Measurements from ENCODE around the gene SLC43A3. TPM values are rescaled to one million over a fixed set of nuclear protein-coding genes. Genes with fewer than 3 reads are reported as not detected.

Gene SLC43A3
- total and polyA plus RNA-seq, 2 of the 4 experiments (the other 2 are of a cell fraction) = 12.7 to 21.1 TPM

- H3K27me3 ChIP-seq (ENCODE audit: control insufficient read depth, insufficient read depth, low read length) = peaks cover 46% of the 10 kb centered on the region
- no peaks in the 10 kb centered on the region for H3K9me1 ChIP-seq (ENCODE audit: insufficient read depth, low read length)
- no peaks in the 10 kb centered on the region for H3K79me1 ChIP-seq (ENCODE audit: low read depth in 1 of 2, low read length in 2 of 2)
- no peaks in the 10 kb centered on the region for H3K9me3 ChIP-seq (ENCODE audit: control insufficient read depth, insufficient read depth, low read length)
- POLR2A ChIA-PET (ENCODE audit: unreplicated experiment) = no interaction called here
- H3K18ac ChIP-seq (ENCODE audit: low read depth, low read length) = no peak overlapping the region
- intact Hi-C loops (cut with micrococcal nuclease) = no loop called here
- H3K23ac ChIP-seq (ENCODE audit: low read depth, low read length) = no peak overlapping the region
- WGBS, 2 experiments (ENCODE audit: extremely low coverage in 2 of 2, insufficient read length in 1 of 2) = no CpG with 5 or more reads among the region's 5 CpGs
- TF ChIP-seq MAZ (IDR thresholded peaks at IDR 0.05; ENCODE audit: borderline replicate concordance, low read depth, low read length) (no peak), ELK1 (IDR thresholded peaks at IDR 0.05; ENCODE audit: borderline replicate concordance, low read depth, low read length) (no peak), NFE2L2 (IDR thresholded peaks at IDR 0.05; ENCODE audit: low read depth, low read length) (no peak), SMC3 (IDR thresholded peaks at IDR 0.05; ENCODE audit: low read depth, low read length) (no peak), CEBPB (IDR thresholded peaks at IDR 0.05; ENCODE audit: low read depth, low read length) (no peak), BHLHE40 (IDR thresholded peaks at IDR 0.05; ENCODE audit: low read depth, low read length) (no peak), RAD21 (IDR thresholded peaks at IDR 0.05; ENCODE audit: low read length) (no peak), FOS (IDR thresholded peaks at IDR 0.05; ENCODE audit: low read depth, low read length) (no peak), MXI1 (IDR thresholded peaks at IDR 0.05; ENCODE audit: borderline replicate concordance, low read depth, low read length) (no peak), CTCF (conservative IDR thresholded peaks at IDR 0.05; ENCODE audit: low read depth, low read length) (no peak), USF2 (IDR thresholded peaks at IDR 0.05; ENCODE audit: low read depth, low read length) (no peak), POLR2A (IDR thresholded peaks at IDR 0.05; ENCODE audit: low read depth, low read length) (no peak), RCOR1 (IDR thresholded peaks at IDR 0.05; ENCODE audit: insufficient replicate concordance, low read length) (no peak), CHD1 (IDR thresholded peaks at IDR 0.05; ENCODE audit: low read depth, low read length) (no peak)
- no peak overlapping the region for H3K56ac ChIP-seq (ENCODE audit: extremely low read depth, insufficient read depth, low read length)
- H2AK5ac ChIP-seq (ENCODE audit: low read depth, low read length) = no peak overlapping the region
- H4K5ac ChIP-seq (ENCODE audit: low read depth, low read length) = no peak overlapping the region
- no peak overlapping the region for H3K4me3 ChIP-seq (ENCODE audit: insufficient read depth, low read depth, low read length)
- ATAC-seq (ENCODE audit: low read depth) (no peak), DNase-seq (no peak)
- H3K4me2 ChIP-seq (ENCODE audit: low read depth, low read length) = no peak overlapping the region
- no peaks in the 10 kb centered on the region for H3K36me3 ChIP-seq (ENCODE audit: control insufficient read depth, insufficient read depth, low read length)
- H2BK5ac ChIP-seq (ENCODE audit: low read depth, low read length, poor library complexity, severe bottlenecking) = no peak overlapping the region
- H3K27ac ChIP-seq (ENCODE audit: insufficient read depth, low read length) = no peak overlapping the region
- no peak overlapping the region for H2AK9ac ChIP-seq (replicated peaks; ENCODE audit: low read depth, low read length, poor library complexity)
- no peak overlapping the region for H3K14ac ChIP-seq (replicated peaks; ENCODE audit: low read depth, low read length)
- H3K9ac ChIP-seq (ENCODE audit: low read depth, low read length) = no peak overlapping the region
- H2BK15ac ChIP-seq (ENCODE audit: low read depth, low read length) = no peak overlapping the region
- no peak overlapping the region for H2BK20ac ChIP-seq (ENCODE audit: low read depth, low read length)
- H3K4me1 ChIP-seq (ENCODE audit: control insufficient read depth, insufficient read depth, low read length) = no peaks in the 10 kb centered on the region
- H3K4ac ChIP-seq (ENCODE audit: low read depth, low read length) = no peak overlapping the region
- CTCF ChIA-PET = no interaction called here
- H4K20me1 ChIP-seq (ENCODE audit: insufficient read depth, low read length) = no peaks in the 10 kb centered on the region; the same call in 1 of the 2 replicates
- no peak overlapping the region for H2BK120ac ChIP-seq (ENCODE audit: low read depth, low read length)
- no TSS peak for BruUV-seq (replicated peaks)
- no peak overlapping the region for H2AFZ ChIP-seq (replicated peaks; ENCODE audit: low read length, poor library complexity)
- H4K8ac ChIP-seq (ENCODE audit: low read depth in 2 of 2, low read length in 2 of 2) = no peak overlapping the region
- H4K91ac ChIP-seq (ENCODE audit: insufficient read depth, low read depth, low read length) = no peak overlapping the region
- dilution Hi-C loops (cut with HindIII; ENCODE audit: low sequenced_read_pairs, unreplicated experiment) = no loop called here
- in situ Hi-C loops (cut with MboI; ENCODE audit: low sequenced_read_pairs) = no loop called here
These were observed 27.7 kb downstream of the SLC43A3 start for GRCh38 chr11:57399221-57399620.

Measured in IMR-90 (cell line).